HG03060 (cell line): ENCODE measurements around the gene KRT84.
"Not testable (repeated sequence)": the region's sequence is repeated elsewhere in the genome, so short reads cannot be mapped to it uniquely, and the experiment has no call there.

Experiments
- ATAC-seq: cut with Tn5 transposase; IDR thresholded peaks from one replicate; pipeline ENCODE4 v1.9.1; 2021; ENCODE audit warnings: low read depth, moderate number of reproducible peaks; ENCODE audit not compliant: unreplicated experiment

Gene KRT84

DNA sequence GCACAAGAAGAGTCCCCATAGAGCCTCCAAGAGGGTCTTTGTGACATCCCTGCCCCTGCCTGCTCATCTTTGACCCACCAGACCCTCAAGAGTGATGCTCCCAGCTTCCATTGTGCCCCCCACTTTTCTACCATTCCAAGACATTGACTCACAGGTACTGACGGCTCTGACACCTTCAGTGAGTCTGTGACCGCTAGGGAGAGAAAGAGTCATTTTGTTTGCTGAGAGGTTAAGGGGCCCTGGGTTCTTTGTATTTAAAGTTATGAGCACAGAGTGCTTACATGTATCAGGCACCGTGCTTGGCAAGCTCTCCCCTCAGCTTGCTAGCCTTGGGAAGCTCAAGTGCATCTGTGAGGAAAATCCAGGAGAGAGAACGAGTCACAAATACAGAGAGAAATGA, 27.8 kb upstream of the KRT84 start:
- ATAC-seq = no peak

DNA sequence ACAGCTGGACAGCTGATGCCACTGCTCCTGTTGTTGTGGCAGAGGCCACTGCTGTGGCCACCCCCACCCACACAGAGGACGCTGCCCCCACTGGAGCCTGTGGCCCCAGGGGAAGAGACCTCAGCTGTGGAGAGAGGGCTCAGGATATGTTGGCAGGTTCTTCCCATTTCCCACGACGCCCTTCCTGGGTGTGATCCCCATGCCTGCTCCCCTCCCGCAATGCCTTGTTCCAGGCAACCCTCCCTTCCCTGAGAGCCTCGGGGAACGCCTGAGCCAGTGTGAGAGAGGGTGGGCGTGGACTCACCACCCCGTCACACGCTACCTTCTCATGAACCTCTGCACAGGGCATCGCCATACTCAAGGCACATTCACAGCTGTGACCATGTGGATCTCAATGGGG, 26.4 kb upstream of the KRT84 start:
- no peak for ATAC-seq

DNA sequence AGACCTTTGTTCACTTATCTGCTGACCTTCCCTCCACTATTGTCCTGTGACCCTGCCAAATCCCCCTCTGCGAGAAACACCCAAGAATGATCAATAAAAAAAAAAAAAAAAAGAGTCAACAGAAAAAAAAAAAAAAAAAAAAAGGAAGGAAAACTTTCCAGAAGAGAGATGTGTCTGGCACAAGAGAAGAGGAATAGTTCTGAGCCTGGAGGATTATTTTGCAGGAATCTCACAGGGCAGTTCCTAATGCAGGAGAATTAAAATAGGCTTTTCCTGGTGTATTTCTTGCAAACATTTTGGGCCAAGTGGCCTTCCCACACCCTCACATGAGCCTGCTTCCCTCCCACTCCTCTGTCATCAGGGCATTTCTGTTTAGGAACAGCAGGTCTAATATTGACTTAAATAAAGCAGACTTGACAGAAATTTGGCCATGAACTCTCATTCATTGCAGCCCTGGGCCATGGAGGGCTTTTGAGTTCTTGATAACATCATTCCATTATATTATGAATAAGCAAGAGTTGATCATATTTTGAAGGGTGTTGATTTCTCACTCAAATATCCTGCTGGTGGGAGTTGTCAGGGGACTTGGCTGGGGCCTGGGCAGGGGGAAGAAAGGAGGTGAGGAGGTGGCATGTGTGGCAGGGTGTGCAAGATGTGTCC, 25.3 kb upstream of the KRT84 start:
- not testable (repeated sequence) for ATAC-seq

DNA sequence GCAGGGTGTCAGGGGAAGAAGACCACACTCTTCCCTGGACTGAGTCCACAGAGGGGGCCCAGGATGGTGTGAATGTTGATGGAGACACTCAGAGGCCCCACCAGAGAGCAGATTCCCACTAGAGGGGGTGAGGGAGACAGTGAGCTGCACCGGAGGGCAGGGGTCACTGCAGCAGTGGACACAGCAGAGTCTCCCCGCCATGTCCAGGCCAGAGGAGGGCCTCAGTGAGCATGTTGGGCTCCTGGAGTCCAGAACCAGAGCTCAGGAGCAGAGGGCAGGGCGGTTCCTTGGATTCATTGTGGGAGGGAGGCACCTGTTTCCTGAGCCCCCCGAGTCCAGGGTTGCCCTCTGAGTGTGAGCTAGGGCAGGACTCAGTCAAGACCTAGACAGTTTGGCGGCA, 22.5 kb upstream of the KRT84 start:
- no peak for ATAC-seq

DNA sequence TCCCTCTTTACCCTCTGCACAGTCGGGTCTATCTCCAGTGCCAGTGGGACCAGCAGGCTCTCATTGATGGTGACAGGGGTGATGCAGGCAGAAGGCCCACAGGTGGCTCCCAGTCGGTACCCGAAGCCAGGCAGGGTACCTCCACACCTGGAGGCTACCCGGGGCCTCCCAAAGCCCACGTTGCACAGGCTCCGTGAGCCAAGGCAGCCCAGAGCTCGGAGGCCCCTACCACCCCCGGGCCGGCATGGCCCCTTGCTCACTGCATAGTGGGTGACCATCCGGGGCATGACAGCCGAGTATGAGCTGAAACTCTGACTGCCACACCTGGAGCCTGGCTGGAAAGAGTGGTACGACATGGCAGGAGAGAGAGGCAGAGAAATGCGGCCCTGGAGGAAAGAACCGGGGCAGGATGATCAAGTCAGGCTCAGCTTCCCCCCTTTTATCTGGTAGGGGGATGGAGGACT, 20.5 kb upstream of the KRT84 start, which contains the start of gene KRT82:
TSS of gene KRT82 (minus strand) at position 414 of the 464 bp plus-strand sequence. CDS start at position 356, 58 bp downstream.
- ATAC-seq = no peak

DNA sequence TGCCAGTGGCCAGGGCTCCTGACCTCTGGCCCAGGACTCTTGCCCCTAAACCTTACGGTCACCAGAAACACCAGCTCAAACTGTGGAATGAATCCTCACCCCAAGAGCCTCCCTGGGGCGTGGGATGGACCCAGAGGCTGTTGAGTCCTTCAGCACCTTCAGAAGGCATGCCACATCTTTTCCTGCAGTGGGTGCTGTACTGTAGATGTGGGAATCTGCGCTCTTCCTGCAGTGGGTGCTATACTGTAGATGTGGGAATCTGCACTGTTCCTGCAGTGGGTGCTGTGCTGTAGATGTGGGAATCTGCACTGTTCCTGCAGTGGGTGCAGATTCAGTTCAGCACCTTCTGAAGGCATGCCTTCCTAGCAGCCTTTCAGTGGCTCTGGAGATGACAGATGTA, 19.5 kb upstream of the KRT84 start:
- no peak for ATAC-seq

DNA sequence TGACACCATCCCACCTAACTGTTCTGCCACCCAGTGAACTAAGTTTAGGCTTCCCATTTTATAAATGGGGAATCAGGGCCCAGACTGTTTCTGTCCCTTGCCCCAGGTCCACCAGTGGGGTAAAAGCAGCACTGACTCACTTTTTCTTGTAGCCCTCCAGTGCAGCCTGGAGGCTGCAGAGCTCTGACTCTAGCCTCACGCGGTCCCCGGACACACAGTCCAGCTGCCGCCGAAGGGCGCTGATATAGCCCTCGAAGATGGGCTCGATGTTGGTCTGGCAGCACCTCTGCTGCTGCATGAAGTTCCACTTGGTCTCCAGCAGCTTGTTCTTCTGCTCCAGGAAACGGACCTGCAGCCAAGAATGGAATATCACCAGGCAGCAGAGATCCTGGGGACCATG, 18.1 kb upstream of the KRT84 start:
- no peak for ATAC-seq

DNA sequence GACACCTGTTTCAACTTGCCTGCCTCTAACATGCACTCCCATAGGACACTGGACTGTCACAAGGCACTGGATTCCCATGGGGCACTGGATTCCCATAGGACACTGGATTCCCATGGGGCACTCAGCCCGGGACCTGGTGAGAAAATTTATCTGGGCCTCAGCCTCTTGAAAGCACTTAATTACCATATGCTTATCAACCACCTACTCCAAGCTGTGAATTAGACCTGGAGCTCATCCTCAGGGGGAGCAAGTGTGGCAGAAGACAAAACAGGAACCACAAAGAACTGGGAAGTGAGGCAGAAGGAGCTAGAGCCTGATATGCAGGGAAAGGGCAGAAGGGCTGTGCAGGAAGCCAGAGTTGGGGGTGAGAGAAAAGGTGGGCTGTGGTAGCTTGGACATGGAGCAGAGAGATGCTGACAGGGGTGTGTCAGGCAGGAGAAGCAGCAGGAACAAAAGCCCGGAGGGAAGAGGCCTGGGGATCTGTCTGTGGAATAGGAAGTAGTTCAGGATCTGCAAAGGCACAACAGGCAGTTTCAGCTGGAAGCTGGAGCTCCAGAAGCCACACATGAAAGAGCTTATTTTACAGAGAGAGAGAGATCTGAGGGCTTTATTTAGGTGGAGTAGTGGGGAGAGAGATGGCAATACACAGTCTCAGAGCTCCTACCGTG, 17.6 kb upstream of the KRT84 start:
- ATAC-seq = no peak

DNA sequence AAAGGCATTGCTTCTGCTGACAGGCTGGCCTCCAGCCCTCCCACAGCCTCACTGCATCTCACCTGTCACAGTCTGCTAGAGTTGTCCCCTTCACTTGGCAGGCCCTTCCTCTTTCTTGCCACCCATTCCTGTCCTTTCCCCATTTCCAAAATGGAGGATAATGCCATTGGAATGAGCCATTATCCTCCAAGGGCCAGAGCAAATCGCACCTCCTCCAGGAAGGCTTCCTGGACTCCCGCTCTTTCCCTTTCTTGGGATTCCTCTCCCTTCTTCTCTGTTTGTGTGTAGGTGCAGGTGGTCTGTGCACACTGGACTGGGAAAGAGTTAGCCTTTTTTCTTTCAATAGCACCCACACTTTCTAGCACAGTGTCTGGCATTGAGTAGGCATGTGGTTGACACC, 16.9 kb upstream of the KRT84 start:
- no peak for ATAC-seq

DNA sequence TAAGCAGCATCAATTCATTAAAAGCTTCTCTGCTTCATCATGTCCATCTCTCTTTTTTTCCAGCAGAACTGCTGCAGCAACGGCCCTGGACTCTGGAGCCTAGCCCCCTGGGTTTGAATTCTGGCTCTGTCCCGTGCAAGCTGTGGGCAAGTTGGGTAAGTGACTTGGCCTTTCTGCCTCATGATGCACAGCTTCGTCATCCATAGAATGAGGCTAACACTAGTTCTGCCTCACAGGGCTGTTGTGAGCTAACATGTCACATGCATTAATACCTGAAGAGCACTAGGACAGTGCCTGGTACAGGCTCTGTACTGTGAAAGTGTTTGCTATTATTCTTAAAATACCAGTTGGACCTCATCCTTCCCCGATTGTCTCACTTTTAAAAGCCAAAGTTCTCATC, 16.5 kb upstream of the KRT84 start:
- no peak for ATAC-seq

DNA sequence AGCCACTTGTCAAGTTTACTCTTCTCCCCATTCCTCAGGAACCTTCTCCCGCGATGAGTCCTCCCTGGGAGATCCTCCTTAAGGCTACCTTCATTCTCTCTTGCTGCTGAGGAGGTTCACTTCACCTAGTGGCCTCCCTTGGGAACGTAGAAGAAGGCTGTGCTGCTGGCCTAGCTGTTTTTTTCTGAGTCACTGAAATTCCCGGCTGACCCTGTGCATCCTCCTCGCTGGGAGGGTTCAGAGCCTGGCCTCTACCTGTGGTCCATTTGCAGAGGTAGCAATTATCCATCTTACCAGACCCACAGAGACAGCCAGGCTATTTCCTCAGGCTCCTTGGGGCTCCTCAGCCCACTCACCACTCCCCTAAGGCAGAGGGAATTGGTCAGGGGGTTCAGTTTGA, 16.1 kb upstream of the KRT84 start:
- no peak for ATAC-seq

DNA sequence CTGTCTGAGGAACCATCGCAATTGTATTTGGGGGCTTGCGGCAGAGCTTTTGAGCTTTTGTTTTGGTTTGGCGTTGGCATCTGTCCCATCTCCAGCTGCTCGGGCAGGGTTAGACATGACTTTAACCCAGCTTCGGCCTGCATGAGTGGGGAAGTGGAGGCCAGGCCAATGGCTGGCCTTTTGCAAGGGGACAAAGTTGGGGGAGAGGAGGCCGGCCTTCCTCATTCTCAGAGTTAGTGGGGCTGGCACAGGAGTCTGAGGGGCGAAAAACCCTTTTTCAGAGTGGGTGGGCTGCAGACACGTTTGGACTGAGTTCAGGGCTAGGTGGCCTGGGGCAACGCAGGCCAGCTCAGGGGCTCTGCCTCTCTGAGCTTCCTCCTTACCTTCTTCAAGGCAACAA, 15.5 kb upstream of the KRT84 start:
- ATAC-seq = no peak

DNA sequence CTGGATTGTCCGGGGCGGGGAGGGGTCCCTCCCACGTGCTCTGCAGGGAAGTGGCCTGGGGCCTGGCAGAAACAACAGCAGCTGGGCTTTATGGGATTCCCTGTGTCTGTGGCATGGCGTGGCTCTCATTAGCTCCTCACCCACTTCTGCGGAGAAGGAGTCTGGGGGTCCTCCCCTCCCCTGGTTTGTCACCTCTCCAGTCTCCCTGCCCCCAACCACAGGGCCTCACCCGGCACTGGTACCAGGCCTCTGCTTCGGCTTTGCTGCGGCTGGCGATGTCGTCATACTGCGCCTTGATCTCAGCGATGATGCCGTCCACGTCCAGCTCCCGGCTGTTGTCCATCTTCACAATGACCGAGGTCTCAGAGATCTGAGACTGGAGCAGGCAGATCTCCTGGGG, 14.3 kb upstream of the KRT84 start:
- ATAC-seq = no peak

DNA sequence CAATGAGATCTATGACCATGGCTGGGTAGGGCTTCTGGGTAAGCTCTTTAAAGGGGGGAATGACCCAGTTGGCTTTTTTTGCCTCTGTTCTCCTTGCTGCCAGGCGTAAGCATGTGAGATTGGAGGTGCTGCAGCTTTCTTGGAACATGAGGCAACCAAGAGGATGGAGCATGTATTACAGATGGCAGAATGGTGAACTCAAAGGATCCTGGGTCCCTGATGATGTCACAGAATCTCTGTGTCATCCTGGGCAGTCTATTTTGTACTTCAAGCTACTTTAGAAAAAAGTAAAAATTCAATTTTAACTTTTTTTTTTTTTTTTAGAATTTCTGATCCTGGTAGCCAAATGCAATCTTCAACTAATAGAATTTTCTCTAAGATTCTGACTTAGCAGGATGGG, 12.7 kb upstream of the KRT84 start:
- no peak for ATAC-seq

DNA sequence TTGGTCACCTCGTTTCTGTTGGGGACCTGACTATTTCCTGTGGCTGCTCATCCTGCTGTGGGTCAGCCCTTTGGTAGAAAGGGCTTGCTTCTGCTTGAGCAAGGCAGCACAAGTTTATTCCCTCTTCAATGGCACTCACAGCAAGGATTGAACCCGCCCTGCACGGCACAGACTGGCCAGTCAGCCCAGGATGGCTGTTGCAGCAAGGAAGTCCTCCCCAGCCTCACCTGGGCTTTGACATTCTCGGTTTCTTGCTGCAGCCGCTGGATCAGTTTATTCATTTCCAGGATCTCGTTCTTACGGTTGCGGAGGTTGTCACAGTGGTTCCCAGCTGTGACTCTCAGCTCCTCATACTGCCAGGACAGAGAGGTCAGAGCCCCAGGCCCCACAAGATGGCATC, 11.2 kb upstream of the KRT84 start:
- ATAC-seq = no peak

DNA sequence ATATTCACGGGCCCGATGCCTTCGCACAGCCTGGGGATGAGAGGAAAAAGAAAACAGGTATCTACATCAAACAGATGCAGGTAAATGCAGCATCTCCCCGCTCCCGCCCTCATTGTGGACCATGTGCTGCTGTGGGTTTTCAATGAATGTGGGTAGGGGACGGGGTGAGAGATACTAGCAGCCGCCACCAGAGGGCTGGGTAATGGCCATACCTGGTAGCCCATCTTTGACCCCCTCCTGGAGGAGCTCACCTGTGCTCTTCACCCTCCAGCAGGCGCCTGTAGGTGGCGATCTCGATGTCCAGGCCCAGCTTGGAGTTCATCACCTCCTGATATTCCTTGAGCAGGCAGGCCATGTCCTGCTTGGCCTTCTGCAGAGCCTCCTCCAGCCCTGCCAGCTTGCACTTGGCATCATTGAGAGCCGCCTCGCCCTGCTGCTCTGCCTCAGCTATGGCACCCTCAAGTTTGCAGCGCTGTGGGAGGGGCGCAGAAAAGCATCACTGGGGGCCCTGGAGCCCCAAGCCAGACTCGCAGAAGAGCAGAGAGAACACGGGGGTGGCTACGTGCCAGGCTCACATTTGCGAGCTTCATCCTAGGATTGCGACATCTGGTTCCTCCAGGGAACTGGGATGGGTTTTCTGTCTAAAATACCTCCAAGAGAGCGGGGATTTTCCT, 10.4 kb upstream of the KRT84 start:
- no peak for ATAC-seq

DNA sequence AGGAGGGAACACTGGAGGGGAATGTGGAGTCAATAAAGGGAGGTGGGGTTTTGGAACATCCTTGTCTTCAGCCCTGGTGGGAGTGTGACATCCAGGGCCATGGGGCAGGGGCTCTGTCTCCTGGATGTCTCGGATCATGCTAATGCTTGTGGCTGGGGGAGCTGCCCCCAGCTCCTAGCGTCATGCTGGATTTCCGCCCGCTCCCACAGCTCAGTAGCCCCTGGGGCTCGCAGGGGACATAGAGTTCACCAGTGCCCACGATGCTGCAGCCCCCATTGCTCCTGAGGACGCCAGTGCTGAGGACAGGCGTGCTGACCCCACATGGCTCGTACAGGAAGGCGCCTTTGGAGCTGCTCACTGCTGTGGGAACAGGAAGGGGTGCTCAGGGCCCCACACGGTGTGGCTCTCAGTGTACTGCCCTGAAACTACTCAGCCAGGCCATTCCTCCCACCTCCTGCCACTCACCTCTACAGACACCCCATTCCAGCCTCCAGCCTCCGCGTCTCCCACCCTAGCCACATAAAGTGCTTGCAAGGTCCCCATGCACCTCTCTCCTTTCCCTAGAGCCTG, 9.5 kb upstream of the KRT84 start:
- no peak for ATAC-seq

DNA sequence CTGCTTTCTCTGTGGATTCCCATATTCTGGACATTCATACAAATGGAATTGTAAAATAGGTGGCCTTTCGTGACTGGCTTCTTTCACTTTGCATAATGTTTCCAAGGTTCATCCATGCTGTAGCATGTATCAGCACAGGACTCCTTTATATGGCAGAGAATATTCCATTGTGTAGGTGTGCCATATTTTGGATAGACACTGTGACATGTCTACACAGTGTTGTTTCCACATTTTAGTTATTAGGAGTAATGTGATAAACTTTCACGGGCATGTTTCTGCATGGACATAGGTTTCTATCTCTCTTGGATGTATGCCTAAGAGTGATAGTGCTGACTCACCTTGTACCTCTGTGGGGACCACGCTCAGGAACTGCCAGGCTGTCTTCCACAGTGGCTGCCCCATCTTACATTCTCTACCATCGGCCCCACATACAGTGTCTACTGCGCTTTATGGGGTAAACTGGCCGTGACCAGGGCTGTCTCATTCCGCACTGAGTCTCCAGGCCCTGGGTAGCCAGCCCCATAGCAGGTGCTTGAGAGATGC, 7.1 kb upstream of the KRT84 start:
- no peak for ATAC-seq

DNA sequence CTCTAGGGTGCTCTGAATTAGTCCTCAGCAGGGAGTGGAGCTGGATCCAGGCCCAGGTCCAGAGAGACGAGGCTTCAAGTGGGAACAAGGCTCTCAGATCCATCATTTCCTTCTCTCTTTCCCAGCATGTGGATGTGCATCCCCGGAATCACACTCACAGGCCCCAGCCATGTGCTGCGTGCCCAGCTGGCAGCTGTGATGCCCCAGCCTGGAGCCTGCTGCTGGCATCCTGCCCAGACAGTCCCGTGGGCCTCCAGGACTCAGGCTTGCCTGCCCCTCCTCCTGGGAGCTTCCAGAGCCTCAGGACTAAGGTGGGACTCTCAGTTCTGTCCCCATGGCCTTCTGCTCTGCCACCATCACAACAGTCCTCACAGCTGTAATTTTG, 6.2 kb upstream of the KRT84 start:
- no peak for ATAC-seq

DNA sequence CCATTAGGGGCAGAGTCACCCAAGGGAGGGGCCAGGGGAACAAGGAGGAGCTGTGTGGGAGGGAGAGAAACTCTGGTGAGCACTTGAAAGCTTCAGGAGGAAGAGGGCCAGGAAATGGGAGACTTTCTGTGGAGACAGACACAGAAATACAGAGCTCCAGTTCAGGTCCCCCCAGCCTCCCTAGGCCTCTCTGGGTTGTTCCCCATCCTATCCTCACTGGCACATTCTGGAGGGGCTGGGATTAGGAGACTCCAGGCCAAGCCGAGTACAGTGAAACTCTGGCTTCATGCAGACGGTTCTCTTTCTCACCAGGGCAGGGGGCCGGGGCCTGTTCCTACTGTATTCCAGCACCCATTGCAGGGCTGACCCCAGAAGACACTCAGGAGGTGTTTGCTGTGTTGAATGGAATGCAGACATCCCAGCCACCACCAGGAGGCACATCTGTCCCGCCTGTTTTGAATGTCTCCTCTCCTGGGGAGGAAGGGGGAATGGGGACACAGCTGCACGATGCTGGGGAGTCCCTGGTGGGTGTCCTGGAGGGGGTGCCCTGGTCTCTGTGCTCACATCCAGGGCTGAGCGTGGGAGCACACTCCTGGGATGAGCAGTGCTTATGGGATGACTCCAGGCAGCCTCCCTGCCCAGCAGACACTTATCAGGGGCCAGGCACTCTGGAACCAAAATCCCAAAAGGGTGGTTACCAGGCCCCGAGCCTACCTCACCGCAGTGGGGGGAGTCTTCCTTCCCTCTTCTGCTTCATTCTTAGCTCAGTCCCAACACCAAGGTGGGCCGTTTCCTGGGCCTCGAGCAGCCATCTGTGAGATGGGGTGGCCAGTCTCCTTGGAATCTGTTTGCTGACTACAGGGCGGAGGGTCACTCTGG, 5.5 kb upstream of the KRT84 start:
- ATAC-seq = no peak
